Middle frontal gyrus (tissue), 1 donor: ENCODE results near the gene BLM.

Source experiments
- DNase-seq: peaks from one replicate; pipeline ENCODE4 v3.0.0-alpha.2; 2015; ENCODE audit warnings: low spot score; ENCODE audit errors: extremely low spot score

The BLM gene

GRCh38 chr15:90787881-90788280 is 70.7 kb downstream of the BLM start:
- no peak for DNase-seq

DNA sequence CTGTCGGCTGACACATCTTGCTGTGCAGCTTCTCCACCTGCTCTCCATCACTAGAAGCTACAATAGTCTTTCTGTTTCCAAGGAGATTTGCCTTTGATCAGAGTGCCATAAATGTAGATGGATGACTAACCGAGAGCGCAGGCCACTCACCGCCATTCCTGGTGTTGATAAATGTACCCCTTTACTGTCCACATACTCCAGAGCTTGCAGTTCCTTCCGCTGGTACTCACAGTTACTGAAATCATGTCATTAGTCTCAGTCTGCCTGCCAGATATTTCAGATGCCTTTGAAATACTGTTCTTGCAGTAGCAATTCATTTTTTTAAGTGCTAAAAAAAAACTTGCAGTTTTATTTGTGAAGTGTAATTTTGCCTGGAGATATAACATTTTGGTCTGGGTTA is 72.3 kb downstream of the BLM start:
- DNase-seq: no peak

DNA sequence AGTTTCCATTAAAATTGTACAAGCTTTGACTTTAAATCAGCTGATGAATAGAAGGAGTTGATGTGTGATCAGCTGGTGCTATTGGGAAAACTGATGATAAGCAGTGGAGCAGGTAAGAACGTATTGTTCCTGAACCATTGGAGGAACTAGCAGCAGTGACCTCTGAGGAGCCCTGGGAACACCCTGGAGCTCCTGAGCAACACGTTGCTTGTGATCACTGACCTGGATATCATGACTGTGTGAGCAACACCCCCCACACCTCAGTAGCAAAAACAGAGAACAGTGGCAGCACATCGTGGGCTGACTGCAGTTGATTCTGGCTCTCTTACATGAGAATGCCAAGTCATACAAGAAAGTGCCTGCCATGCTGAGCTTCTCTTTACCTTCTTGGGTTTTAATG is 72.9 kb downstream of the BLM start:
- no peak for DNase-seq

DNA sequence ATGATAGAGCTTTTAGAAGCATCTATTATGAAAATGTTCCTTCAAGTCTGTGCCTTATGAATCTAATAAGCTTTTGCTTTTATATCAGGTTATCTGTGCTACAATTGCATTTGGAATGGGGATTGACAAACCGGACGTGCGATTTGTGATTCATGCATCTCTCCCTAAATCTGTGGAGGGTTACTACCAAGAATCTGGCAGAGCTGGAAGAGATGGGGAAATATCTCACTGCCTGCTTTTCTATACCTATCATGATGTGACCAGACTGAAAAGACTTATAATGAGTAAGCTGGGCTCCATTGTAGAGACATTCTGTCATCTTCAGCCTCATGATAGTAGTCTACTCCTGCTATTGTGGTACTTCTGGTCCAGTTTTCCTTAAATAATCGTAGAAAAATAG is 73.4 kb downstream of the BLM start:
- DNase-seq: no peak

DNA sequence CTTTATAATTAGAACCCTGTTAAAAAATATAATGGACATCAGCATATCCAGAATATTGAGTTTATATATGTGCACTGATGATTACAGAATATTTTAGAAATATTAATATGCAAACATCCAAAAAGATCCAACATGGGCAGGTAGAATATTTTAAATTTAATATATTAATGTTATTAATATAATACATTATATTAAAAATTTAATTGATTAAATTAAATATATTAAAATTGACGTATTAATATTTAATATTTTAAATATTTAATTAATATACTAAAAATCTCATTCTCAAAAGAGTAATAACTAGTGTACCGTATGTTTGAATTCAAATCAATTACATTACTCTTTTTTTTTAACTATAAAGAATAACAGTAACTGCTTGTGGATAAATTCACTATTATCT is 77.4 kb downstream of the BLM start:
- no peak for DNase-seq

- DNase-seq: no peak
Observed at GRCh38 chr15:90799639-90800170, 82.6 kb downstream of the BLM start.

GRCh38 chr15:90801803-90802202 is 84.7 kb downstream of the BLM start:
- DNase-seq: no peak

- DNase-seq: no peak
Observed at GRCh38 chr15:90807074-90807785, 90.1 kb downstream of the BLM start.

GRCh38 chr15:90807786-90808086 is 90.6 kb downstream of the BLM start:
- no peak for DNase-seq

DNA sequence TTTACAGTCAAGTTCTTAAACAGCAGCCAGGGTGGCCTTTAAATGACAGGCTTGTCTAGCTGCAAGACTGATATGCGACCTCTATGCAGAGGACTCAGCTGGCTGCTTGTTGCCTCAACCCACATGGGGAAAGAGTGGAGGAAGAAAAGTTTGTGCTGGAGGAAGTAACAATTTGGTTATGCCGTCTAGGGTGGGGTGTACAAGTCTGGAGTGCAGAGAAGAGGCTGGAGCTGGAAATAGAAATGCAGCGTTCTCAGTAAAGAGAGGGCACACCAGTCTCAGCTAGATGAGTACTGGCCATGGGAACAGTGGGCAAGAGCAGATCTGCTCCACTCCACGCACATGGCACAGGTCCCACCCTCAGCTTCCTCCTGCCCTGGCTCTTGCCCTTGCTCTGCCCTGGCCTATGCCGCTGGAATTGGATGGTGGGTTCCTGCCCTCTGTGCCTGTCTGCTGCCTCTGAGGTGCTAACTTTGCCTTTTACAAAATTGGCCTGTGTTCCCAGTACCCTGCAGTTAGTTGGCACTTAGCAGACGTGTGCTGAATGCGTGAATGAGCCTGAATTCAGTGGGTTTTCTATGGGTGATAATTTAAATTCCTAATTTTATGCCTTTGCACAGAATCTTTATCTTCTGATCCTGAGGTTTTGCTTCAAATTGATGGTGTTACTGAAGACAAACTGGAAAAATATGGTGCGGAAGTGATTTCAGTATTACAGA is 91.5 kb downstream of the BLM start:
- DNase-seq: no peak

- no peak for DNase-seq
Observed at GRCh38 chr15:90809536-90809935, 92.4 kb downstream of the BLM start.

- DNase-seq: no peak
Observed at GRCh38 chr15:90810354-90810753, 93.2 kb downstream of the BLM start.

DNA sequence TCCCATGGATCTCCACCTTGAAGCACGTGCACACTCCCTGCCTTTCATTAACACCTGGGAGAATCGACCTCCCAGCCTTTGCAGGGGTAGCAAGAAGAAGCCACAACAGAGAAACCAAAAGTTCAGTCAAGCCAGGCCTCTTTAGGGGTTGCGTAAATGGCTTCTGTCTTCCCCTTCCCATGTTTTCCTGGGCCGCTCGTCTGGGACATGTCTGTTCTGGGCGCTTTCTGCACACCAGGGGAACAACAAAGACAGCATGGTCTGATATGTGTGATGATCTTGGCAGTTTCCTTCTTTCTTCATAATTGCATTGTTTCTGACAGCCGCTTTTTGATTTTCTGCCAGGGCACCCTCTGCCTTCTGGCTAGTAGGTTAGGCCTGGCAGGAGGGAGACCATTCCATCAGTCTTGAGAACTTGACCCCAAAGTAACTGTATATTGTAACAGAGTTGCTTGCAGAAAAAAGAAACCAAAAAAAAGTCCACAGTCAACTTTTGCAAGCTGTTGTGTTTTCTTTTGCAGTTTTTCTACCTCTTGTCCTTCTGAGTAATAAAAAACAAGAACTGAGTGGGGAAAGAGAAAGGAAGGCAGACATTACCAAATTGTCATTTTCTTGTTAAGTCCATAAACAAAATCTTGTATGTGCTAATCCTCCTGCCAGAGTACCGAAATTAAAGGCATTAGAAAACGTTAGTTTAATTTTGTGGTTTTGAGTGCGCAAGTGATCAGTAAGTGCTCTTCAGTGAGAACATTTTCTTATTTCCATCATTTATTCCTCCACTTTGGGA is 95.2 kb downstream of the BLM start:
- no peak for DNase-seq

DNA sequence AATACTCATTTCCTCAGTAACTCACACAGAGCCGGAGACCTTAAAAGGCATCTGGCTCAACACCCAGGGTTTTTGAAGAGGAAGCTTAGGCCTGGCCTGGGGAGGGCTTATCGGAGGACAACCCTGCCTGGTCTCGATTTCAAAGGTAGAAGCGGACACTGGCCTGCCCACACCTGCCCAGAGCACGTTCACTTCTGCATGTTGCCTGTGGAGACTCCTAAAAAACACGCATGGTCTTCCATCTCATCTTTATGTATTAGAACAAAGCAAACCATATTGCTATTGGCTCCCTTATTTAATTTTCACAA is 95.8 kb downstream of the BLM start:
- DNase-seq: no peak

DNA sequence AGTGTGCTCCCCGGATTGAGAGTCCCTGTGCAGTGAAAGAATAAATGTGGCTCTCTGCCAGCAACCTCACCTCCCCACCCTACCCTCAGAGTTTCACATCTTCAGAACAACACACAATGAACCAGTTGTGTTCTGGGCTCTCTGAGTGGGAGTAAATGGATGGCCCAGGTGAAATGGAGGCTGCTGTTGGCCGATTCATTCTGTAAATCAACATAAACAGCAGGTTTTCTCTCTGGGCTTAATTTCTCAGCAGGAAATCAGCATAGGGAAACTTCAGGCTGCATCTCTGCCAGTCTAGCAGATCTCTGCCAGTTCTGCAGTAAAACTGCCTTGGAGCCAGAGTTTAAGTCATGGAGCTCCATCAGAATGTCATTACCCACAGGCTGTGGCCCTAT is 96.6 kb downstream of the BLM start:
- DNase-seq: no peak

DNA sequence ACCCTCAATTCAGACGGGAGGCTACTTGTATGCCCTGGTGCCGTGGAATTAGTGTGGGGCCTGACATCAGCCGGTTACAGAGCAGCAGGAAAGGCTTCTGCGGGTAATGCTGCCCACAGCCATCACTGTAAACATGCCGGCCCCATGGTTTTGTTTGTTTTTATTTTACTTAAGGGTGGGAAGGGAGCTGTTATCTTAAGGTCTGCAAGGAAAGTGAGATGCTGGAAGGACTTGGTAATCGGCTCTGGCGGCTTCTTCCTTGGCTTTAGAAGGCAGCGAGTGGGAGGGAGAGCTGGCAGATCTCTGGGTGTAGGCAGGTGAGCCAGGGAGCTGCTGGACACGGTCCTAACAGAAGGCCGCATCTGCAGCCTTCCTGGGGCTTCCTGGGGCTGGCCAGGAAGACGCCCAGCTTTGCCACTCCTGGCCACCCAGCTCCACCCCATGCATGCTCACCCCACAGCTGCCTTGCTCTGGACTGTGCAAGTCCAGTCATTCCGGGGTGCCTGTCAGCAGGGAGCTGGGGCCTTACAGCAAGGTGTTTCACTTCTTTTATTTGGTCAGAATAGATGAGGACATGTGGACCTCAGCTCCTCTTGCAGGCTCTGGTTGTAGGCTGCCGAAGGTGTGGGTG is 97.2 kb downstream of the BLM start:
- DNase-seq: no peak

DNA sequence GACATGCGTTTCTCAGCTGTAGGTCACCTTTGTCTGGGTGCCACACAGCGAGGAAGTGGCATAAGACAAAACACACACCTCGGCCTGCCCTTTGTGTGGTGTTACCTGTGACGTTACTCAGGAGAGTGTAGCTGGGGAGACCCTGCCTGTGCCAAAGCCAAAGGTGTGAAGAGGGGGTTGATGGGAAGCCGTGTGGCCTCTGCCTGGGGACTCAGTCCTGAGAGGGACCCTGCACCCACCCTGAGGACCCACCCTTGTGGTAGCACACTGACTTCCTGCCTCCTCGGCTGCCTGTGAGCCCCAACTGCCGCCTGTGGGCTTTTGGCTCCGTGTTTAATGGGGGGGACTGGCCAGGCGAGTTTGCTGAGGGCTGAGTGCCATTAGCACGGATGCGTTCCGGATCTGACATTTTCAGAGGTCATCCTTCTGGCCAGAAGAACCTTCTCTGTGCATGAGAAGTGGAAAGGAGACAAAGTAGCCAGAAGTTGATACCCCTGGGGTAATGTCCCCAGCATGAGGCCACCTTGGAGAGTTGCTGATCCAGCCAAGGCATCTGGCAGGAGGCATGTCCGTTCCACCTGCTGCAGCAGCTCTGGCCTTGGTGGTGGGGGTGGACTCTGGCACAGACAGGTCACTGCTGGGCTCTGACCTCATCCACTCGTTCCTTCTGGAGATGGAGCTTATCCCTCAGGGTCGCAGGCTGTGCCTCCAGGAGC is 99.4 kb downstream of the BLM start:
- DNase-seq: no peak

- no peak for DNase-seq
Observed at GRCh38 chr15:90817117-90818057, 100.2 kb downstream of the BLM start.

DNA sequence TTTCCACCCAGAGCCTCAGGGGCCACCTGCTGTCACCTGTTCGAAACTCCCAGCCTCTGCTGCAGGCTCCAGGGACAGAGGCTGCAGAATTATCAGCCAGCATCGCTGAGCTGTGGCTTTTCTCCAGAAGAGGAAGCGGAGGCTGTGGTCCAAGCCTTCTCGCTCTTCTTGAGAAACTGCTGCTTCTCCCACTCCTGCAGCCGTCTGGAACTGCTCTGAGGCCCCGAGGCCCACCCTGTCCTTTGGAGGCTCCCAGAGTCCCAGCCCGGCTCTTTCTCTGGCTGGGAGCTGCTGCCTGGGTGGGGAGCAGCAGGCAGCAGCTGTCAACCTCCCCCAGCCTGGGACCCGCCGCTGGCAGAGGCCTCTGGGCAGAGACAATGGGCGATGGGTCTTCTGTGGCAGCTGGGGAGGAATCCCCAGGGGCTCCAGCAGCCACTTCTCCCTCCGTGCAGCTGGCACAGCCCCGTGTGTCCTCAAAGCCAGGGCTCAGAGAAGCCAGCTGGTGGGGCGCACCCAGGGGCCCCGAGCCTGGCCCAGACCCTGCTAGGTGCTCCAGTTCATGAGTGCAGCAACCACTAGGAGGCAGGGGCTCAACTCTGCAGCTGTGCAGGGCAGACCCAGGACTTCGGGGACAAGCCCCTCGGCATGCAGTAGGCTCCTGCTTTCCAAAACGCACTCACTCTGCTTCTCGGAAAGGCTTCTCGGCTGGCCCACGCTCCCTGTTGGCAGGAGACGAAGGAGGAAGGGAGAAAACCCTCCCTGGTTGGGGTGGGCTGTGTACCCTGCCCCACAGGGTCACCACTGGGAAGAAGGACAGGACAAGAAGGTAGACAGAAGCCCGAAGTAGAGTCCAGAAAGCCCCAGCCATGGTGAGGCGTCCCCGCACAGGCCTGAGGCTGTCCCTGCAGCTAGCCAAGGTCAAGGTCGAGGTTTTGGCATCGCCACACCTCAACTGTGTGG is 101.4 kb downstream of the BLM start:
- DNase-seq: no peak
